NB4 (cell line): ENCODE results near the gene BTBD9.

Source experiments
- POLR2A ChIP-seq: IDR thresholded peaks from 2 replicates; pipeline ENCODE4 v1.6.1; 2011; ENCODE audit warnings: mild to moderate bottlenecking; ENCODE audit not compliant: insufficient read length; ENCODE audit errors: extremely low read depth
- TF ChIP-seq, protein P1 (sequence below): IDR thresholded peaks from one replicate; pipeline ENCODE4 v1.5.1; 2012; ENCODE audit warnings: low read depth, low read length

GRCh38 chr6:38349221-38349620 lies 290.5 kb downstream of the BTBD9 start:
- TF ChIP-seq, protein P1, sequence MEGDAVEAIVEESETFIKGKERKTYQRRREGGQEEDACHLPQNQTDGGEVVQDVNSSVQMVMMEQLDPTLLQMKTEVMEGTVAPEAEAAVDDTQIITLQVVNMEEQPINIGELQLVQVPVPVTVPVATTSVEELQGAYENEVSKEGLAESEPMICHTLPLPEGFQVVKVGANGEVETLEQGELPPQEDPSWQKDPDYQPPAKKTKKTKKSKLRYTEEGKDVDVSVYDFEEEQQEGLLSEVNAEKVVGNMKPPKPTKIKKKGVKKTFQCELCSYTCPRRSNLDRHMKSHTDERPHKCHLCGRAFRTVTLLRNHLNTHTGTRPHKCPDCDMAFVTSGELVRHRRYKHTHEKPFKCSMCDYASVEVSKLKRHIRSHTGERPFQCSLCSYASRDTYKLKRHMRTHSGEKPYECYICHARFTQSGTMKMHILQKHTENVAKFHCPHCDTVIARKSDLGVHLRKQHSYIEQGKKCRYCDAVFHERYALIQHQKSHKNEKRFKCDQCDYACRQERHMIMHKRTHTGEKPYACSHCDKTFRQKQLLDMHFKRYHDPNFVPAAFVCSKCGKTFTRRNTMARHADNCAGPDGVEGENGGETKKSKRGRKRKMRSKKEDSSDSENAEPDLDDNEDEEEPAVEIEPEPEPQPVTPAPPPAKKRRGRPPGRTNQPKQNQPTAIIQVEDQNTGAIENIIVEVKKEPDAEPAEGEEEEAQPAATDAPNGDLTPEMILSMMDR: no peak
- TF ChIP-seq POLR2A: no peak
